Nephron progenitor cell (in vitro differentiated cells): Measurements from ENCODE around the gene FKBP14.

Source experiments
- DNase-seq: peaks from one replicate; pipeline ENCODE4 v3.0.0; 2021
- H3K27ac Mint-ChIP-seq: 2 replicates; pipeline ENCODE4 v1.8.0; 2021; ENCODE audit warnings: mild to moderate bottlenecking, moderate library complexity, mixed read lengths
- H3K27me3 Mint-ChIP-seq: 2 replicates; pipeline ENCODE4 v1.8.0; 2021; ENCODE audit warnings: mild to moderate bottlenecking, low read depth, mixed read lengths; ENCODE audit not compliant: poor library complexity
- H3K36me3 Mint-ChIP-seq: 2 replicates; pipeline ENCODE4 v1.8.0; 2021; ENCODE audit warnings: low read depth, mixed read lengths
- H3K4me1 Mint-ChIP-seq: 2 replicates; pipeline ENCODE4 v1.8.0; 2021; ENCODE audit warnings: mixed read lengths
- H3K4me3 Mint-ChIP-seq: 2 replicates; pipeline ENCODE4 v1.8.0; 2021; ENCODE audit warnings: mild to moderate bottlenecking, moderate library complexity, mixed read lengths
- H3K9me3 Mint-ChIP-seq: 2 replicates; pipeline ENCODE4 v1.8.0; 2021; ENCODE audit warnings: mild to moderate bottlenecking, moderate library complexity, mixed read lengths
- TF ChIP-seq, protein P1 (sequence below): fragments of 200-600 bp; sonication (generic); IDR thresholded peaks from 2 replicates; pipeline ENCODE4 v1.5.0; 2021; ENCODE audit warnings: antibody characterized with exemption

FKBP14 gene

GRCh38 chr7:29971566-29972314 is 54.8 kb downstream of the FKBP14 start:
- Mint-ChIP-seq H3K27ac (no peak overlapping the region), H3K36me3 (peaks cover 56% of the 10 kb centered on the region), H3K9me3 (peaks cover 5% of the 10 kb centered on the region), H3K4me1 (peaks cover 45% of the 10 kb centered on the region), H3K4me3 (no peak overlapping the region), H3K27me3 (no peaks in the 10 kb centered on the region)
- TF ChIP-seq, protein P1, sequence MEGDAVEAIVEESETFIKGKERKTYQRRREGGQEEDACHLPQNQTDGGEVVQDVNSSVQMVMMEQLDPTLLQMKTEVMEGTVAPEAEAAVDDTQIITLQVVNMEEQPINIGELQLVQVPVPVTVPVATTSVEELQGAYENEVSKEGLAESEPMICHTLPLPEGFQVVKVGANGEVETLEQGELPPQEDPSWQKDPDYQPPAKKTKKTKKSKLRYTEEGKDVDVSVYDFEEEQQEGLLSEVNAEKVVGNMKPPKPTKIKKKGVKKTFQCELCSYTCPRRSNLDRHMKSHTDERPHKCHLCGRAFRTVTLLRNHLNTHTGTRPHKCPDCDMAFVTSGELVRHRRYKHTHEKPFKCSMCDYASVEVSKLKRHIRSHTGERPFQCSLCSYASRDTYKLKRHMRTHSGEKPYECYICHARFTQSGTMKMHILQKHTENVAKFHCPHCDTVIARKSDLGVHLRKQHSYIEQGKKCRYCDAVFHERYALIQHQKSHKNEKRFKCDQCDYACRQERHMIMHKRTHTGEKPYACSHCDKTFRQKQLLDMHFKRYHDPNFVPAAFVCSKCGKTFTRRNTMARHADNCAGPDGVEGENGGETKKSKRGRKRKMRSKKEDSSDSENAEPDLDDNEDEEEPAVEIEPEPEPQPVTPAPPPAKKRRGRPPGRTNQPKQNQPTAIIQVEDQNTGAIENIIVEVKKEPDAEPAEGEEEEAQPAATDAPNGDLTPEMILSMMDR: no peak
- DNase-seq: no peak

DNA sequence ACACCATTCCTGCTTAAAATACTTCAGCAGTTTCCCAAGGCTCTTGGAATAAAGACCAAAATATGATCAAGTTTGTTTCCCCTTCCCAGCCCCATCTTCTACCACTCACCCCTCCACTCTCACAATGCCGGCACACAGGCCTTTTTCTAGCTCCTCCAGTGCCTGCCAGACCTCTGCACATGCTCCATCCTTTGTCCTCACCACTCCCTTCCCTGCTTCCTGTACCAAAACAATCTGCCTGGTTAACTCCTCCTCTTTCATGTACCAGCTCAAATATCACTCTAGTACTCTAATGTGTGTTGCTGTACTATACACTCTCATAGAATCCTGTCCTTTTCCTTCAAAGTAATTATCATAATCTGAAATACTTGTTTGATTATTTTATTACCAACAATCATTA is 56.3 kb downstream of the FKBP14 start:
- no peak for DNase-seq
- H3K4me1 Mint-ChIP-seq: peaks cover 40% of the 10 kb centered on the region
- peak overlapping the region; percentile 85 for H3K27ac Mint-ChIP-seq
- H3K27me3 Mint-ChIP-seq: no peaks in the 10 kb centered on the region
- H3K4me3 Mint-ChIP-seq: peak overlapping the region; percentile 1
- peaks cover 5% of the 10 kb centered on the region for H3K9me3 Mint-ChIP-seq
- TF ChIP-seq, protein P1: no peak
- H3K36me3 Mint-ChIP-seq: peaks cover 72% of the 10 kb centered on the region

- Mint-ChIP-seq H3K27me3 (no peaks in the 10 kb centered on the region), H3K4me3 (no peak overlapping the region), H3K36me3 (peaks cover 74% of the 10 kb centered on the region), H3K4me1 (peaks cover 40% of the 10 kb centered on the region), H3K9me3 (peaks cover 5% of the 10 kb centered on the region), H3K27ac (peak overlapping the region; percentile 5)
- DNase-seq: no peak
- TF ChIP-seq, protein P1: no peak
Measured at GRCh38 chr7:29969738-29970137, 56.8 kb downstream of the FKBP14 start.

DNA sequence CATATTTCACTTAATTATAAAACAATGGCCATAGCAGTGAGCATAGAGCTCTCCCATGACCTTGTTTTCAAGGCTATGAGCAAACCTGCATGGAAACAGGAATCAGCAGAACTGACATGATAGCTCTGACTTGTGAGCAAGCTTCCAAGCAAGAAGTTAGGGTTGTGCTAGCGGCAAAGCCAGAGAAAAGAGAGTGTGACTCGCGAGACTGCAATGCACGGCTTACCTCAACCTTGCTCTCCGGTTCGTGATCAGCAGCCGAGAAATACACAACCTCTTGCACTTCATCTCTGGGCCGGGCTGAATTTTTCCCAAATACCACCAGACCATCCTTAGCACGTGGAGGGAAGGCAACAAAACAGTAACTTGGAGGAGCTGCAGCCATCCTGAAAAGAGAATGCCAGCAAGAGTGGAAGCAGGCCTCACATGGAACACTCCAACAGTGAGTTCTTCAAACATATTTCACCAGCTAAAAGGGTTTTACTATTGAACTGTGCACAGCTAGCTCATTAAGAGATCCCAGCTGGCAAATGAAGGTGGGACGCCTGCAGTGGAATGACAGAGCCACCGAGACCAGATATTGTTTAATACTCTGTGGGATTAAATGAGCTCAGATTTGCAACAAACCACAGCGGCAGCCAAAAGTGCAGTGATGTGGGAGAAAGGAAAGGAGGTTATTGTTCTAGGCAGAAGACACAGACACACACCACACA is 57.7 kb downstream of the FKBP14 start:
- TF ChIP-seq, protein P1: no peak
- H3K9me3 Mint-ChIP-seq: peaks cover 5% of the 10 kb centered on the region
- H3K27ac Mint-ChIP-seq: peak overlapping the region; percentile 74

GRCh38 chr7:29965030-29965429 is 61.5 kb downstream of the FKBP14 start:
- H3K4me1 Mint-ChIP-seq: peaks cover 26% of the 10 kb centered on the region
- H3K9me3 Mint-ChIP-seq: peaks cover 9% of the 10 kb centered on the region
- H3K4me3 Mint-ChIP-seq: no peak overlapping the region
- peak overlapping the region; percentile 12 for H3K27ac Mint-ChIP-seq
- H3K36me3 Mint-ChIP-seq: peaks cover 86% of the 10 kb centered on the region
- TF ChIP-seq, protein P1: no peak
- no peaks in the 10 kb centered on the region for H3K27me3 Mint-ChIP-seq
- no peak for DNase-seq

More for the DNA sequence above, 57.7 kb downstream of the FKBP14 start:
- H3K4me3 Mint-ChIP-seq: no peak overlapping the region
- H3K4me1 Mint-ChIP-seq: peaks cover 34% of the 10 kb centered on the region
- peaks cover 76% of the 10 kb centered on the region for H3K36me3 Mint-ChIP-seq
- no peak for DNase-seq
- H3K27me3 Mint-ChIP-seq: no peaks in the 10 kb centered on the region
